Adrenal gland (tissue), 12 donors: Measurements from ENCODE around the gene UPK1A. TPM values are rescaled to one million over a fixed set of nuclear protein-coding genes. Genes with fewer than 3 reads are reported as not detected.

Experiments
- DNase-seq, 7 donors: peaks; one replicate each; pipeline ENCODE4 v3.0.0-alpha.2; 2019 to 2020
- H3K27ac ChIP-seq, 5 donors: fragments of 200-600 bp; sonication (generic) in 4 of 5; 1 replicate in 3 of 5; 2 replicates in 2 of 5; pipeline versions ENCODE4 v1.5.1 to v1.8.0; 2016 to 2020; ENCODE audit warnings: mild to moderate bottlenecking in 1 of 5
- H3K27me3 ChIP-seq: fragments of 200-600 bp; 2 replicates; pipeline ENCODE4 v1.8.0; 2021
- H3K36me3 ChIP-seq, 2 donors: fragments of 200-600 bp; replicated peaks in 1 of 2; 1 replicate in 1 of 2; 2 replicates in 1 of 2; pipeline versions ENCODE4 v1.5.1 to v1.8.0; 2018 to 2022
- H3K4me1 ChIP-seq, 2 donors: fragments of 200-600 bp; replicated peaks in 1 of 2; 1 replicate in 1 of 2; 2 replicates in 1 of 2; pipeline versions ENCODE4 v1.5.1 to v1.8.0; 2018 to 2021
- H3K4me3 ChIP-seq, 4 donors: fragments of 200-600 bp; sonication (generic) in 3 of 4; one replicate each; pipeline ENCODE4 v1.5.1; 2016 to 2018
- H3K9me3 ChIP-seq, 3 donors: fragments of 200-600 bp; sonication (generic) in 1 of 3; replicated peaks in 1 of 3; 1 replicate in 2 of 3; 2 replicates in 1 of 3; pipeline versions ENCODE4 v1.5.1 to v1.8.0; 2016 to 2021
- POLR2A ChIP-seq, 2 donors: fragments of 450-650 bp; IDR thresholded peaks; one replicate each; pipeline ENCODE4 v1.6.1; 2017; ENCODE audit warnings: antibody characterized with exemption in 2 of 2, mild to moderate bottlenecking in 2 of 2, moderate library complexity in 1 of 2
- WGBS, 4 donors: extraction: QIAGEN DNeasy Blood & Tissue Kit in 2 of 4; methylation state at CpG; one replicate each; pipeline versions ENCODE4 v1.1.5 to v1.1.7; 2013 to 2017; 5-methylcytosine and 5-hydroxymethylcytosine counted together
- intact Hi-C, 2 donors: fragments of 100-400 bp; cut with DNase I; formaldehyde crosslinking; loops; one replicate each; pipeline versions ENCODE4 v1.14.1 to v1.15.0; 2022 to 2023
- polyA plus RNA-seq, 3 donors: library from polyadenylated mRNA; stranded (reverse); fragments of 200-250 nt in 2 of 3; fragments of 350-450 nt in 1 of 3; fragmentation: Illumina TruSeq in 1 of 3; extraction: RNeasy Lipid Tissue Mini Kit (QIAGEN cat#74804) in 1 of 3; gene quantifications; one replicate each; pipeline ENCODE4 v1.2.3, GENCODE V29; 2013 to 2014
- total RNA-seq, 9 donors: library from RNA; depleted of rRNA in 4 of 9; stranded (reverse); fragments of >200 nt in 4 of 9; fragments of 120-200 nt in 1 of 9; fragmentation: NEBNext Ultra II Directional in 1 of 9; extraction: Animal tissue kit (Norgen Biotek cat#: 25700) in 1 of 9; gene quantifications; one replicate each; pipeline versions ENCODE4 v1.1.0 to v1.2.4, GENCODE V29; 2013 to 2023
- TF ChIP-seq, protein P1 (sequence below), 6 experiments: fragments of 450-650 bp in 4 of 6; fragments of 200-600 bp in 2 of 6; sonication (generic) in 1 of 6; IDR thresholded peaks; 1 replicate in 5 of 6; 2 replicates in 1 of 6; pipeline versions ENCODE4 v1.5.1 to v1.8.0; 2016 to 2021; ENCODE audit warnings: antibody characterized with exemption in 6 of 6, mild to moderate bottlenecking in 2 of 6, moderate library complexity in 1 of 6
- donor health status: healthy with polysubstance abuse.
- donor health status: Bipolar disorder and iron deficiency.
- donor health status: DM: yes; HTN: yes; CAD: no.
- donor health status: DM: no; HTN: no; CAD: no.
- donor health status: DM: no; HTN: no; CAD: no.
- donor health status: DM: yes; HTN: yes; CAD: no.

Gene UPK1A
- total and polyA plus RNA-seq, 12 donors: 1.2 TPM; not detected in 11

GRCh38 chr19:35708391-35708790, 42.1 kb downstream of the UPK1A start:
- H3K4me1 ChIP-seq: no peaks in the 10 kb centered on the region
- H3K4me3 ChIP-seq: no peak overlapping the region
- no peak for DNase-seq
- 63 to 100% (median 83%) methylated on average over 1 of the region's 1 CpG for WGBS, 4 donors
- H3K36me3 ChIP-seq: no peaks in the 10 kb centered on the region
- no peak for TF ChIP-seq POLR2A (IDR thresholded peaks at IDR 0.05)
- TF ChIP-seq, protein P1, sequence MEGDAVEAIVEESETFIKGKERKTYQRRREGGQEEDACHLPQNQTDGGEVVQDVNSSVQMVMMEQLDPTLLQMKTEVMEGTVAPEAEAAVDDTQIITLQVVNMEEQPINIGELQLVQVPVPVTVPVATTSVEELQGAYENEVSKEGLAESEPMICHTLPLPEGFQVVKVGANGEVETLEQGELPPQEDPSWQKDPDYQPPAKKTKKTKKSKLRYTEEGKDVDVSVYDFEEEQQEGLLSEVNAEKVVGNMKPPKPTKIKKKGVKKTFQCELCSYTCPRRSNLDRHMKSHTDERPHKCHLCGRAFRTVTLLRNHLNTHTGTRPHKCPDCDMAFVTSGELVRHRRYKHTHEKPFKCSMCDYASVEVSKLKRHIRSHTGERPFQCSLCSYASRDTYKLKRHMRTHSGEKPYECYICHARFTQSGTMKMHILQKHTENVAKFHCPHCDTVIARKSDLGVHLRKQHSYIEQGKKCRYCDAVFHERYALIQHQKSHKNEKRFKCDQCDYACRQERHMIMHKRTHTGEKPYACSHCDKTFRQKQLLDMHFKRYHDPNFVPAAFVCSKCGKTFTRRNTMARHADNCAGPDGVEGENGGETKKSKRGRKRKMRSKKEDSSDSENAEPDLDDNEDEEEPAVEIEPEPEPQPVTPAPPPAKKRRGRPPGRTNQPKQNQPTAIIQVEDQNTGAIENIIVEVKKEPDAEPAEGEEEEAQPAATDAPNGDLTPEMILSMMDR (IDR thresholded peaks at IDR 0.05): no peak
- no peaks in the 10 kb centered on the region for H3K9me3 ChIP-seq
- intact Hi-C loops: loop anchor here in 1 of 2 donors (10.0 kb wide), 1 partner anchor 106 kb away; the partner anchor contains the start of gene PRODH2
- H3K27me3 ChIP-seq: no peaks in the 10 kb centered on the region
- H3K27ac ChIP-seq: no peak overlapping the region

GRCh38 chr19:35710784-35711723, 44.7 kb downstream of the UPK1A start:
- 54 to 63% (median 56%) methylated on average over 12 to 13 of the region's 13 CpGs for WGBS, 4 donors
- Histone ChIP-seq H3K27me3 (no peaks in the 10 kb centered on the region), H3K9me3 (no peaks in the 10 kb centered on the region), H3K4me3 (no peak overlapping the region), H3K4me1 (peaks cover 4 to 6% of the 10 kb centered on the region in 2 donors), H3K27ac (no peak overlapping the region), H3K36me3 (no peaks in the 10 kb centered on the region)
- intact Hi-C loops: loop anchor here in 1 of 2 donors (10.0 kb wide), 1 partner anchor 166 kb away; the partner anchor contains the start of gene TMEM147
- DNase-seq: no peak
- TF ChIP-seq POLR2A (IDR thresholded peaks at IDR 0.05): no peak
- TF ChIP-seq, protein P1 (IDR thresholded peaks at IDR 0.05): no peak

DNA sequence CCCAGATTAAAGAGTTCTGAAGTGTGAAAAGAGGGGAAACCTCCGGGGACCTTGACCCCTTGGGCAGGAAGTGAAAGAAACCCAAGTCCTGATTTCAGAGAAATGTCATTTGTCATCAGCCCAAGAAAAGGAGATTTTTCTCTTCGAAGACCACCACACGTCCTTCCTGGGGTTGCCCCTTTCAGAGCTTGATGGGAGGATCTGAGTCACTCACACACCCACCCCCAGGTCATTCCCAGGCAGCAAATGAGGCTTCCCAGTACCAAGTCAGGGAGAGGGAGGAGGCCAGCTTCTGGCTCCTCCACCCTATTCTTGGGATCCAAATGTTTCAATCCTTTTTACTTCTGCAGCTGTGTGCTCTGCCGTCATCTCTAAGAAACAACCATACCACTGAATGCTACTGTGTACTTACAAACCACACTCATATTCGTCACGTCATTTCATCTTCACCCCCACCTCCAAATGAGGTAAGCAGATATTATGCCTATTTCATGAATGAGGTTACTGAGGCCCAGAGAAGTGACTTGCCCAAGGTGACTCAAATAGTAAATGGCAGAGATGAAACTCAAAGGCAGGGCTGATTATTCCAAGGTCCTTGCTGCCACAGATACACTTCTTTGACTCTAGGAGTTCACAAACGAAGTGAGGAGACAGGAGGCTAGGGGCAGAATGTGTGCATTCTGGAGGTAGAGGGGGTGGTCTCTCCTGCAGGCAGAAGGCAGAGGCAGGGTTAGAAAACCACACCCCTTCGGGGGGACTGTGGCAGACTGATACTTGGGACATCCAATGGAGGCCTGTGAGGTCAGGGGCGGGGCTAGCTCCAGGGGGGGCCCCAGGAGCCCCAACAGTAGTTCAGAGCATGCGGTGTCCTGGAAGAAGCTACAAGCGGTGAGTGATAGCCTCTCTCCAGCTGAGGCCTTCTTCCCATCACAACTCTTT, 46.5 kb downstream of the UPK1A start:
- no peak overlapping the region for H3K4me3 ChIP-seq
- DNase-seq: no peak
- no peaks in the 10 kb centered on the region for H3K36me3 ChIP-seq
- WGBS, 4 donors: 54 to 71% (median 67%) methylated on average over 11 of the region's 11 CpGs
- intact Hi-C loops: loop anchor here in 1 of 2 donors (10.0 kb wide), 1 partner anchor 168 kb away; the partner anchor contains the start of gene TMEM147
- H3K9me3 ChIP-seq: no peaks in the 10 kb centered on the region
- H3K27me3 ChIP-seq: no peaks in the 10 kb centered on the region
- no peak for TF ChIP-seq POLR2A (IDR thresholded peaks at IDR 0.05)
- TF ChIP-seq, protein P1 (IDR thresholded peaks at IDR 0.05): no peak
- peaks cover 10 to 11% of the 10 kb centered on the region in 2 donors for H3K4me1 ChIP-seq
- no peak overlapping the region for H3K27ac ChIP-seq

DNA sequence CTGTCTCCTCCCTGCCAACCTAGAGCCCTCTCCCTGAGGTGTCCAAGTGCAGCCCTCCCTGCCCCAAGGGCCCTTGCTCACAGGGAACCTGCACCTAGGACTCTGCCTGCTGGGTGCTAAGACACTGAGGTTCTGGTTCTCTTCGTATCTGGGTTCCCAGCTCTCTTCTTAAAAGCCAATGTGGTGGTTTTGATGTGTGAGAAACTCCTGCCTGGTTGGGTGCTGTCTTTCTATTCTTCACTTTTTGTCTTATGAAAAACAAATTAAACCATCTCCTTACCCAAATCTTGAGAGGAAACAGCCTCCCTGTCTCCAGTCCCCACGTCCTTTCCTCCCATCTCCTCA, 47.2 kb downstream of the UPK1A start:
- no peak for TF ChIP-seq POLR2A (IDR thresholded peaks at IDR 0.05)
- TF ChIP-seq, protein P1 (IDR thresholded peaks at IDR 0.05): no peak
- no peaks in the 10 kb centered on the region for H3K27me3 ChIP-seq
- H3K27ac ChIP-seq: no peak overlapping the region
- no peak overlapping the region for H3K4me3 ChIP-seq
- no peak for DNase-seq
- peaks cover 10 to 11% of the 10 kb centered on the region in 2 donors for H3K4me1 ChIP-seq
- H3K36me3 ChIP-seq: no peaks in the 10 kb centered on the region
- intact Hi-C loops: loop anchor here in 1 of 2 donors (10.0 kb wide), 1 partner anchor 169 kb away; the partner anchor contains the start of gene TMEM147
- 77 to 86% (median 84%) methylated on average over 2 of the region's 2 CpGs for WGBS, 4 donors
- H3K9me3 ChIP-seq: no peaks in the 10 kb centered on the region
